NOMO-1 treated with DMSO at 0.1 percent for 48 hours (cell line): Measurements from ENCODE around the gene KCNN3.
A peak's percentile ranks its signal among the peaks of the same experiment; 100 is the strongest.
"Not testable (repeated sequence)": the region's sequence is repeated elsewhere in the genome, so short reads cannot be mapped to it uniquely, and the experiment has no call there.

ENCODE experiments used
- DNase-seq: peaks from one replicate; lab custom pipeline; 2025; ENCODE audit not compliant: unreplicated experiment; lab: John Stamatoyannopoulos, UW

Gene KCNN3

GRCh38 chr1:154670310-154671270 lies 199.5 kb downstream of the KCNN3 start:
- DNase-seq: not testable (repeated sequence)

- DNase-seq: peak; percentile 74
These were observed 200.4 kb downstream of the KCNN3 start for GRCh38 chr1:154669464-154670282.

GRCh38 chr1:154666051-154666790 lies 203.9 kb downstream of the KCNN3 start:
- DNase-seq: no peak

- DNase-seq: no peak
These were observed 205.6 kb downstream of the KCNN3 start for GRCh38 chr1:154664331-154665002.

DNA sequence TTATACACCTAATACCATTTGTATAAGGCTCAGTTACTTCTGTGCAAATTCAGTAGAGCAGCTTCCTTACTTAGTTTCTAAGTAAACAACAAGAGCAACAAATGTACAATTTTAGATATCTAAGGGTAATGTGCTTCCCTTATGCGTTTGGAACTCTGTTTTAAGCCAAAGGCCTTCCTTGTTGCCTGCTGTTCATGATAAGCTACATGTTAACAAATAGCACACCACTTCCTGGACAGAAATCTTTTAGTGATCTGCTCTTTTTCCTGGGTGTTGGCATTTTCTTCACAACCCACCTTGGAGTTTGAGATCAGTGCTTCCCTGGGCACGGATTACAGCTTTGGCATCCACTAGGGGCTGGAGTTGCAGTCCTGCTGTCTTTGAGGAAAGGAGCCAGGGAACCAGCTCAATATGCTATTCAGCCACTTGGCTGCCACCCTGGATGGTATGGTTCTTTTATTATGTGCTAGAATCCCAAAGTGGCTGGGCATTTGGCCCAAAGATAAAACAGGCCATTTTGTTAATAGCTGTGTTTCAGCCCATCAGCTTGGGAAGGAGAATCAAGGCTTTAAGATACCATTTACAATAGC lies 206.5 kb downstream of the KCNN3 start:
- DNase-seq: no peak

DNA sequence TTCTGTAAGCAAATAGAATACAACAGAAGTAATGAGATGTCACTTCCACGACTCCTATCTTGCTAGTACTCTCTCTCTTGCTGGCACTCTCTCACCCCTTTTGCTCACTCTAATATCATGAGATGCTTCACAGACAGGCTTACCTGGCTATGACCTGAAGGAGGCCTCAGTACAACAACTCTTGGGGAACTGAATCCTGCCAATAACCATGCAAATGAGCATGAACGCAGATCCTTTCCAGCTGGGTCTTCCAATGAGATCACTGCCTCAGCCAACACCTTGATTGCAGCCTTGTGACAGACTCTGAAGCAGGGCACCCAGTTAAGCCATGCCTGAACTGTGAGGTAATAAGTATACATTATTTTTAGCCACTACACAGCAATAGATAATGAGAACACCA lies 209.0 kb downstream of the KCNN3 start:
- DNase-seq: no peak

DNA sequence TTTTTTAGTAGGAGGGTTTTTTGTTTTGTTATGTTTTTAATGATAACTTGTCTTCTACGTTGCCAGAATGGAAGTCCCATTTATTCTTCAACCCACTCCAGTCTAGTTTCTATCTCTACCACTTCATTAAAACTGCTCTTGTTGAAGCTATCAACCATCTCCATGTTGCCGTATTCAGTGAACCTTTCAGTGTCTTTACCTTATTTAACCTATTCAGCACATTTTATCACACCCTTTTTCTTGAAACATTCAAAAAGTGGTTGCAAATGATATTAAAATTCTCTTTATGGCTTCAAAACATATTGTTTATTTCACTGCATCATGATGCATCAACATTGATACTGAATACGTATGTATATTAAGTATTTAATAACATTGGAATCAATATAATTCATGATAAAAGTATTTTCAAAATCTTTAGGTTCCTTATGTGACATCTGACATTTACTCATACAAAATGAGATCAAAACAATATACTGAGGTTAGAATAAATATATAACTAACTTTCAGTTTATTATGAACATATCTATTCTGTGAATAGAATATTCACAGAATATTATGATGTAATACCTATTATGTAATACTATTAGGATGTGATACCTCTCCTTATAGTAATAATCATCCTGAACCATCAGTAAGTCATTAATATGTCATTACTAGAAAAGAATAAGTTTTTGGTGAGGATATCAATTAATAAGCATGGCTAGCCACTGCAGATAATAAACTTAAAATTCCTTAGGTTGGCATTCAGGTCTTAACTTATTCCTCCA lies 210.1 kb downstream of the KCNN3 start:
- no peak for DNase-seq

DNA sequence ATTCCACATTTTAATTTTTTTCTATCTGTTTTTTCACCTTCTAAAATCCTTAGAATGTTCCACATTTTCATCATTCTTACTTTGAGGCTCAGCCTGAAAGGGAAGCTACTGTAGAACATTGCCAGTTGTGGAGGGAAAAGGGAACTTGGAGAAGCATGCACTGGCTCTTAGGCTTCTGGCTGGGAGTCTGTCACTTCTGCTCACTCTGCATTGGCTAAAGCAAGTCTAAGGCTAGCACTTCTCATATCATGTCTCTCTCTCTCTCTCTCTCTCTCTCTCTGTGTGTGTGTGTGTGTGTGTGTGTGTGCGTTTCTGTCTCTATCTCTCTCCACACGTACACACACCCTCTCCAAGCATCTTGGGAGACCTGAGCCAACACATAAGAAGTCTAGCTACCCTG lies 212.5 kb downstream of the KCNN3 start:
- DNase-seq: peak; percentile 72

DNA sequence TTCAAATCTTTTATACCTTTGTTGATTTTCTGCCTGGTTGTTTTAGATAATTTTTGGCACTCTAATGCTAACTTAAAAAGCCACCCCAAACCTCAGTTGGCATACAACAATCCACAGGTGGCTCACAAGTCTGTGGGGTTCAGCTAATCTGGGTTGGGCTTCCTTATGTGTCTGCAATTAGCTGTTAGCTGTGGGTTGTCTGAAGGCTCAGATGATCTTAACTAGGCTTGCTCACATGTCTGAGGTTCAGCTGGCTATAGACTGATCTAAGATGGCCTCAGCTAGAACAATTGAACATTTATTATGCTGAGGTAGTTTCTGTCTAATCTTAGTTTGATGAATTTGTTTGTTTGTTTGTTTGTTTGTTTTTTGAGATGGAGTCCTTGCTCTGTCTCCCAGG lies 217.2 kb downstream of the KCNN3 start:
- no peak for DNase-seq
